C4-2B (cell line): ENCODE data around the gene TBC1D22B.

ENCODE experiments used
- CTCF ChIP-seq: fragments of 450-650 bp; conservative IDR thresholded peaks from 2 replicates; pipeline ENCODE4 v1.5.1; 2017; ENCODE audit warnings: mild to moderate bottlenecking
- ZFX ChIP-seq: fragments of 450-650 bp; IDR thresholded peaks from 2 replicates; pipeline ENCODE4 v1.6.1; 2017

GRCh38 chr6:37218061-37218460, 39.5 kb upstream of the TBC1D22B start:
- no peak for TF ChIP-seq CTCF
- TF ChIP-seq ZFX, result no peak
